PC-9 (cell line): ENCODE measurements around the gene KIF5B.

Experiments
- CTCF ChIP-seq: fragments of 200-600 bp; sonication (generic); conservative IDR thresholded peaks from 2 replicates; pipeline ENCODE4 v1.6.1; 2017; ENCODE audit warnings: mixed run types, antibody characterized with exemption, mild to moderate bottlenecking, moderate library complexity
- EZH2 ChIP-seq: fragments of 200-600 bp; sonication (generic); IDR thresholded peaks from 2 replicates; pipeline ENCODE4 v1.8.0; 2017; ENCODE audit warnings: antibody characterized with exemption, low read depth

- TF ChIP-seq CTCF = no peak
- TF ChIP-seq EZH2 = no peak
These were observed 16.5 kb downstream of the KIF5B start for GRCh38 chr10:32039734-32040133.
